Mesenchymal stem cell (in vitro differentiated cells and primary cell): ENCODE data around the gene FMO5.

ENCODE experiments used
- DNase-seq: peaks from one replicate; pipeline ENCODE4 v3.0.0-alpha.2; 2013
- H2AFZ ChIP-seq: one replicate; pipeline ENCODE4 v1.6.1; 2013; ENCODE audit warnings: low read depth, mild to moderate bottlenecking, control low read depth, inconsistent platforms, low read length, moderate library complexity
- H2AK5ac ChIP-seq: 2 replicates; pipeline ENCODE4 v1.6.1; 2013; ENCODE audit warnings: low read length, moderate library complexity, mild to moderate bottlenecking, inconsistent platforms; ENCODE audit not compliant: severe bottlenecking
- H2BK120ac ChIP-seq: one replicate; pipeline ENCODE4 v1.6.1; 2013; ENCODE audit warnings: low read depth, mild to moderate bottlenecking, inconsistent platforms, low read length, moderate library complexity
- H2BK12ac ChIP-seq, 2 experiments: one replicate each; pipeline ENCODE4 v1.6.1; 2013; ENCODE audit warnings: inconsistent platforms in 2 of 2, low read length in 2 of 2, mild to moderate bottlenecking in 2 of 2, moderate library complexity in 2 of 2, control low read depth in 1 of 2
- H2BK15ac ChIP-seq: one replicate; pipeline ENCODE4 v1.6.1; 2013; ENCODE audit warnings: mild to moderate bottlenecking, low read depth, inconsistent platforms; ENCODE audit not compliant: poor library complexity, severe bottlenecking
- H2BK5ac ChIP-seq: 2 replicates; pipeline ENCODE4 v1.6.1; 2013; ENCODE audit warnings: low read depth, mild to moderate bottlenecking, low read length, control low read depth, inconsistent platforms; ENCODE audit not compliant: poor library complexity, severe bottlenecking
- H3K14ac ChIP-seq, 2 experiments: one replicate each; pipeline ENCODE4 v1.6.1; 2013; ENCODE audit warnings: inconsistent platforms in 2 of 2, low read length in 2 of 2, control low read depth in 1 of 2, mild to moderate bottlenecking in 1 of 2, moderate library complexity in 1 of 2
- H3K18ac ChIP-seq, 2 experiments: one replicate each; pipeline ENCODE4 v1.6.1; 2013; ENCODE audit warnings: inconsistent platforms in 2 of 2, low read length in 2 of 2, control low read depth in 1 of 2, low read depth in 1 of 2, mild to moderate bottlenecking in 1 of 2
- H3K23ac ChIP-seq, 2 experiments: one replicate each; pipeline ENCODE4 v1.6.1; 2013; ENCODE audit warnings: inconsistent platforms in 2 of 2, low read length in 2 of 2, mild to moderate bottlenecking in 2 of 2, moderate library complexity in 2 of 2, control low read depth in 1 of 2
- H3K27ac ChIP-seq: 2 replicates; pipeline ENCODE4 v1.5.1; 2013; ENCODE audit warnings: mild to moderate bottlenecking, moderate library complexity, low read length, control low read depth, inconsistent platforms; ENCODE audit not compliant: poor library complexity, severe bottlenecking
- H3K27me3 ChIP-seq, 2 experiments: 2 replicates each; pipeline versions ENCODE4 v1.6.1 to v1.7.0; 2013; ENCODE audit warnings: low read length in 2 of 2, mild to moderate bottlenecking in 2 of 2, moderate library complexity in 2 of 2, control low read depth in 1 of 2, inconsistent platforms in 1 of 2; ENCODE audit not compliant: control insufficient read depth in 1 of 2, insufficient read depth in 1 of 2
- H3K36me3 ChIP-seq, 2 experiments: 2 replicates each; pipeline versions ENCODE4 v1.6.1 to v1.7.0; 2013; ENCODE audit warnings: low read length in 2 of 2, control low read depth in 1 of 2, inconsistent platforms in 1 of 2, low read depth in 1 of 2, mild to moderate bottlenecking in 1 of 2; ENCODE audit not compliant: insufficient read depth in 2 of 2, control insufficient read depth in 1 of 2
- H3K4ac ChIP-seq, 2 experiments: one replicate each; pipeline ENCODE4 v1.6.1; 2013; ENCODE audit warnings: inconsistent platforms in 2 of 2, low read length in 2 of 2, mild to moderate bottlenecking in 2 of 2, moderate library complexity in 2 of 2, control low read depth in 1 of 2, low read depth in 1 of 2
- H3K4me1 ChIP-seq: 2 replicates; pipeline ENCODE4 v1.6.1; 2013; ENCODE audit warnings: low read depth, low read length, control low read depth; ENCODE audit not compliant: control insufficient read depth, insufficient read depth
- H3K4me2 ChIP-seq: 2 replicates; pipeline ENCODE4 v1.6.1; 2013; ENCODE audit warnings: low read length, mild to moderate bottlenecking, inconsistent platforms; ENCODE audit not compliant: poor library complexity, severe bottlenecking
- H3K4me3 ChIP-seq, 2 experiments: 2 replicates each; pipeline versions ENCODE4 v1.5.1 to v1.7.0; 2013; ENCODE audit warnings: low read length in 2 of 2, mild to moderate bottlenecking in 2 of 2, control low read depth in 1 of 2, low read depth in 1 of 2; ENCODE audit not compliant: insufficient read depth in 1 of 2
- H3K79me1 ChIP-seq: replicated peaks from 2 replicates; pipeline ENCODE4 v1.6.1; 2013; ENCODE audit warnings: mild to moderate bottlenecking, control low read depth, low read length, inconsistent platforms; ENCODE audit not compliant: poor library complexity, severe bottlenecking
- H3K9ac ChIP-seq: 2 replicates; pipeline ENCODE4 v1.7.0; 2013; ENCODE audit warnings: mild to moderate bottlenecking, low read length, moderate library complexity
- H3K9me3 ChIP-seq: 2 replicates; pipeline ENCODE4 v1.7.0; 2013; ENCODE audit warnings: mild to moderate bottlenecking, low read length; ENCODE audit not compliant: control insufficient read depth
- H4K8ac ChIP-seq: one replicate; pipeline ENCODE4 v1.6.1; 2013; ENCODE audit warnings: inconsistent platforms, mild to moderate bottlenecking, low read length, moderate library complexity
- H4K91ac ChIP-seq: one replicate; pipeline ENCODE4 v1.6.1; 2013; ENCODE audit warnings: mild to moderate bottlenecking, low read length, inconsistent platforms
- WGBS: methylation state at CpG from one replicate; pipeline ENCODE4 v1.1.7; 2013; ENCODE audit warnings: mixed read lengths; 5-methylcytosine and 5-hydroxymethylcytosine counted together

The FMO5 gene

DNA sequence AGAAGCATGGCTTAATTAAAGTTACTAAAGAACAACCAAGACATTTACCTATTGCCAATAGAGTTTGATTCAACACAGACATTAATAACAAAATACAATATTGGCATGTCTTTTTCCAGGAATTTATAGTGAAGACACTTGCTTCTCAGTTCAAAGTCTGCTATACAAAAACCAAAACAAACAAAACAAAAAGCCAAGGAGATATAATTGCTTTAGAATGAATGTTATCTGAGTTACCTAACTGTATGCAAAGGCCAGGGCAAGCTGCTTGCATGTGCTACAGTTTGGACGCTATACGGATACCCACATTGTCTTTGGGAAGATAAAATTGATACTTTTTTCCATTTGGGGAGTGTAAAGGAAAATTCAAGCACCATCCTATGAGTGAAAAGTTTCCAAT is 13.6 kb downstream of the FMO5 start:
- H4K8ac ChIP-seq: no peak overlapping the region
- no peak overlapping the region for H2BK120ac ChIP-seq
- H3K14ac ChIP-seq: no peak overlapping the region
- no peaks in the 10 kb centered on the region for H3K4me1 ChIP-seq
- H2BK5ac ChIP-seq: no peak overlapping the region
- no peak overlapping the region for H3K4ac ChIP-seq
- H2BK12ac ChIP-seq: no peak overlapping the region
- H2AK5ac ChIP-seq: no peak overlapping the region
- no peak overlapping the region for H2AFZ ChIP-seq
- H3K36me3 ChIP-seq: no peaks in the 10 kb centered on the region
- H2BK15ac ChIP-seq: no peak overlapping the region
- no peak overlapping the region for H3K27ac ChIP-seq
- no peak overlapping the region for H4K91ac ChIP-seq
- H3K4me2 ChIP-seq: no peak overlapping the region
- no peak overlapping the region for H3K4me3 ChIP-seq
- DNase-seq: no peak
- no peak overlapping the region for H3K18ac ChIP-seq
- H3K23ac ChIP-seq: no peak overlapping the region
- H3K79me1 ChIP-seq: no peaks in the 10 kb centered on the region
- no peak overlapping the region for H3K9ac ChIP-seq
- WGBS: 95% methylated on average over 2 of the region's 2 CpGs
- no peaks in the 10 kb centered on the region for H3K27me3 ChIP-seq
- H3K9me3 ChIP-seq: no peaks in the 10 kb centered on the region

DNA sequence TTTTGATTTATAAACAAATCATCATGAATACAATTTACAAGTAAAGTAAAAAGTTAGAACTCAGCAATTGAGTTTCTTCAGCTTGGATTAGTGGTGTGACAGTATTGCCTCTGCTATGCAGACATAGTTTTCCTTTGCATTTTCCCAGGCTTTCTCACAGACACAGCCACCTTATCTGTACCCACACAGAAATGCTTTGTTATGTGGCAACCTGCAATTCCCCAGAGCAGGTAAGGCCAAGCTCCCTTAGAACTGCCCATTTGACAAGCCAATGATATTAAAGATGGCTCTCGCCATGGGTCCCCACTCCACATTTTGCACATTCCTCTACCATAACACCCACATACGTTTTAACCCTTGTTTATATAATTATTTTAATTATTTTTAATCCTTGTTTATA is 14.2 kb downstream of the FMO5 start:
- no peak overlapping the region for H2BK120ac ChIP-seq
- H2BK5ac ChIP-seq: no peak overlapping the region
- H3K9me3 ChIP-seq: no peaks in the 10 kb centered on the region
- H3K23ac ChIP-seq: no peak overlapping the region
- no peak overlapping the region for H4K91ac ChIP-seq
- no peaks in the 10 kb centered on the region for H3K27me3 ChIP-seq
- no peak overlapping the region for H2AFZ ChIP-seq
- no peak overlapping the region for H4K8ac ChIP-seq
- no peak overlapping the region for H3K4ac ChIP-seq
- H3K4me3 ChIP-seq: no peak overlapping the region
- H2BK12ac ChIP-seq: no peak overlapping the region
- no CpG with 5 or more reads among the region's 2 CpGs for WGBS
- DNase-seq: no peak
- H3K9ac ChIP-seq: no peak overlapping the region
- no peak overlapping the region for H3K4me2 ChIP-seq
- H3K36me3 ChIP-seq: no peaks in the 10 kb centered on the region
- H2BK15ac ChIP-seq: no peak overlapping the region
- H3K14ac ChIP-seq: no peak overlapping the region
- no peak overlapping the region for H3K27ac ChIP-seq
- H2AK5ac ChIP-seq: no peak overlapping the region
- no peak overlapping the region for H3K18ac ChIP-seq
- H3K79me1 ChIP-seq: no peaks in the 10 kb centered on the region
- H3K4me1 ChIP-seq: no peaks in the 10 kb centered on the region

DNA sequence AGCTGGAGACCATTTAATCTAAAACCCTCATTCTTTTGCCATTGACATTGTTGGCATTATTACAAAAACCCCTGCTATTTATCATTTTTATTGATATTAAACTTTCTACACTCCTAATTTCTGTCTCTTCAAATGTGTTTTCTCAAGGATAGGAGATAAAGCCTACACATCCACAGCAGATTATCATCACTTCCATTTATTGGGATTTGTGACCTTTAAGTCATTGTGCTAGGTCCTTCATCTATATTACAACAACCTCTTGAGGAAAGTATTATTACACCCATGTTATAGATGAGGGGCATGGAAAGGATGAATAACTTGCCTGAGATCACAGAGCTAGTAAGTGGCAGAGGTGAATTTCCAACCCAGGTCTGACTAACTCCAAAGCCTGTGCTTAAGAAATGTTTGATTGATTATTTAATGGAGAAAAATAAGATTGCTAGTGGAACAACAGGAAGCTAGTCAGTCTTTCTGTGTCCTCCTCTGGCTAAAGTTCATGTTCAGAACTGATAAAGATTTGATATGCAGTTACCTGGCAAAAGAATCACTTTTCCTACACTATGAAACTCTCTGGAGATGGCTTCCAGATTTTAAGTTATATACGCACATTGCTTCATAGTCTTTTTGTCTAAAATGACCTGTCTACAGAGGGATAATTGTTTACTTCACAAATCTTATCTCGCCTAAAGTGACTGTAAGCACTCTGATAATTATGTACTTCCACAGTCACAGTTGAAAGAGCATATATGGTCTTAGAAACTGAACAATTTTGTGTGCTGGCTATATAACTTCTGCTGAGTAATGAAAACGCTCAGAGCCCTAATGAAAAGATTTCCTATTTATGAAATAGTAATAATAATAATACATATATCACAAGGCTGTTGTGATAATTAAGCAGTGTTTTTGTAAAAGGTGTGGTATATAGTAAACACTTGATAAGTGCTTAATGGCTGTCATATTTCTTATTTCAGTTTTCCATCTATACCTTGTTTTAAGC is 15.0 kb downstream of the FMO5 start:
- H4K91ac ChIP-seq: no peak overlapping the region
- H3K9me3 ChIP-seq: no peaks in the 10 kb centered on the region
- no peak overlapping the region for H3K4me2 ChIP-seq
- H3K79me1 ChIP-seq: no peaks in the 10 kb centered on the region
- no peaks in the 10 kb centered on the region for H3K36me3 ChIP-seq
- H3K4ac ChIP-seq: no peak overlapping the region
- no peak overlapping the region for H2BK5ac ChIP-seq
- no peak overlapping the region for H3K14ac ChIP-seq
- no peaks in the 10 kb centered on the region for H3K4me1 ChIP-seq
- 100% methylated on average over 1 of the region's 3 CpGs for WGBS
- no peak overlapping the region for H2BK15ac ChIP-seq
- H2AK5ac ChIP-seq: no peak overlapping the region
- H3K27me3 ChIP-seq: no peaks in the 10 kb centered on the region
- DNase-seq: no peak
- H3K9ac ChIP-seq: no peak overlapping the region
- H3K18ac ChIP-seq: no peak overlapping the region
- no peak overlapping the region for H3K23ac ChIP-seq
- H2BK12ac ChIP-seq: no peak overlapping the region
- H3K4me3 ChIP-seq: no peak overlapping the region
- no peak overlapping the region for H2AFZ ChIP-seq
- no peak overlapping the region for H3K27ac ChIP-seq
- H2BK120ac ChIP-seq: no peak overlapping the region
- H4K8ac ChIP-seq: no peak overlapping the region

DNA sequence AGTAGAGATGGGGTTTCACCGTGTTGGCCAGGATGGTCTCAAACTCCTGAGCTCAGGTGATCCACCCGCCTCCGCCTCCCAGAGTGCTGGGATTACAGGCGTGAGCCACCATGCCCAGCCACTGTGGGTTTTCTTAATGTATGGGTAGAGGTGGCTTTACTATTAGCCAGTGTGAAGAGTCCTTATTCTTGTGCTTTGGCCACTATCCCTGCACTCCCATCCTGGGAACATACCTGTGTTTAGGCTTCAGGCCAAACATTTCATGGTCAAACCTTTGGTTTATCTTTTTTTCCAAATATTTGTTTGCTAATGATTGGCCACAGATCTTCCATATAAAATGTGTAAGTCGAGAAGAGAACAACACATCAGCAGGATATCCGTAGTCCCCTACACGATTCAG is 16.5 kb downstream of the FMO5 start:
- Histone ChIP-seq H3K14ac (no peak overlapping the region), H3K79me1 (no peaks in the 10 kb centered on the region), H3K18ac (no peak overlapping the region), H3K4ac (no peak overlapping the region), H2BK5ac (no peak overlapping the region), H3K4me3 (no peak overlapping the region), H2AK5ac (no peak overlapping the region), H3K27ac (no peak overlapping the region), H2BK120ac (no peak overlapping the region), H2BK15ac (no peak overlapping the region), H3K9me3 (no peaks in the 10 kb centered on the region), H4K91ac (no peak overlapping the region), H3K23ac (no peak overlapping the region), H3K27me3 (no peaks in the 10 kb centered on the region), H2BK12ac (no peak overlapping the region), H4K8ac (no peak overlapping the region), H3K36me3 (no peaks in the 10 kb centered on the region), H3K4me2 (no peak overlapping the region), H3K4me1 (no peaks in the 10 kb centered on the region), H2AFZ (no peak overlapping the region), H3K9ac (no peak overlapping the region)
- 91% methylated on average over 7 of the region's 7 CpGs for WGBS
- DNase-seq: no peak
